GM23338 (cell line): ENCODE data around the gene GNB1L. TPM values are rescaled to one million over a fixed set of nuclear protein-coding genes. Genes with fewer than 3 reads are reported as not detected.

Experiments used
- ATAC-seq: fragments of 200-7000 bp; cut with Tn5 transposase; 3 replicates; pipeline ENCODE4 v1.9.1; 2020
- DNase-seq: peaks from one replicate; pipeline ENCODE4 v3.0.0-alpha.2; 2015; ENCODE audit warnings: low spot score
- H2AFZ ChIP-seq: fragments of 200-600 bp; sonication (generic); 2 replicates; pipeline ENCODE4 v1.8.0; 2016; ENCODE audit warnings: antibody characterized with exemption, mild to moderate bottlenecking, moderate library complexity
- H3F3A ChIP-seq: fragments of 200-600 bp; sonication (generic); replicated peaks from 2 replicates; pipeline ENCODE4 v1.8.0; 2017; ENCODE audit warnings: antibody characterized with exemption, mixed run types, low read depth
- H3K27ac ChIP-seq: fragments of 200-600 bp; sonication (generic); 2 replicates; pipeline ENCODE4 v1.6.1; 2016; ENCODE audit warnings: low read depth
- H3K27me3 ChIP-seq: fragments of 200-600 bp; sonication (generic); 2 replicates; pipeline ENCODE4 v1.8.0; 2016; ENCODE audit warnings: mild to moderate bottlenecking, mixed run types, moderate library complexity; ENCODE audit not compliant: insufficient read depth
- H3K36me3 ChIP-seq: fragments of 200-600 bp; sonication (generic); 2 replicates; pipeline ENCODE4 v1.8.0; 2016; ENCODE audit warnings: mild to moderate bottlenecking; ENCODE audit not compliant: insufficient read depth
- H3K4me1 ChIP-seq: fragments of 200-600 bp; sonication (generic); 2 replicates; pipeline ENCODE4 v1.8.0; 2016; ENCODE audit warnings: mild to moderate bottlenecking, moderate library complexity; ENCODE audit not compliant: insufficient read depth
- H3K4me2 ChIP-seq: fragments of 200-600 bp; sonication (generic); 2 replicates; pipeline ENCODE4 v1.7.1; 2017; ENCODE audit warnings: mixed run types
- H3K4me3 ChIP-seq: fragments of 200-600 bp; sonication (generic); 2 replicates; pipeline ENCODE4 v1.6.1; 2016; ENCODE audit warnings: mixed run types
- H3K79me2 ChIP-seq: fragments of 200-600 bp; sonication (generic); replicated peaks from 2 replicates; pipeline ENCODE4 v1.8.0; 2017; ENCODE audit warnings: mild to moderate bottlenecking; ENCODE audit not compliant: insufficient read depth
- H3K9me2 ChIP-seq: fragments of 200-600 bp; sonication (generic); 2 replicates; pipeline ENCODE4 v1.8.0; 2017; ENCODE audit not compliant: insufficient read depth
- H4K20me1 ChIP-seq: fragments of 200-600 bp; sonication (generic); replicated peaks from 2 replicates; pipeline ENCODE4 v1.8.0; 2017; ENCODE audit warnings: mild to moderate bottlenecking; ENCODE audit not compliant: insufficient read depth
- H3K27ac Mint-ChIP-seq: 2 replicates; pipeline ENCODE4 v1.8.0; 2020; ENCODE audit warnings: inconsistent platforms, mild to moderate bottlenecking, moderate library complexity, mixed read lengths
- H3K27me3 Mint-ChIP-seq: 3 replicates; pipeline ENCODE4 v1.8.0; 2022; ENCODE audit warnings: low read depth, mild to moderate bottlenecking, moderate library complexity, mixed read lengths, inconsistent platforms; ENCODE audit not compliant: insufficient read depth, poor library complexity
- H3K36me3 Mint-ChIP-seq: 3 replicates; pipeline ENCODE4 v1.8.0; 2021; ENCODE audit warnings: low read depth, mild to moderate bottlenecking, inconsistent platforms, moderate library complexity, mixed read lengths
- H3K4me1 Mint-ChIP-seq: 3 replicates; pipeline ENCODE4 v1.8.0; 2020; ENCODE audit warnings: mild to moderate bottlenecking, inconsistent platforms, mixed read lengths
- H3K4me3 Mint-ChIP-seq: 3 replicates; pipeline ENCODE4 v1.8.0; 2021; ENCODE audit warnings: moderate library complexity, mild to moderate bottlenecking, inconsistent platforms, mixed read lengths
- H3K9me3 Mint-ChIP-seq: 3 replicates; pipeline ENCODE4 v1.8.0; 2020; ENCODE audit warnings: moderate library complexity, mild to moderate bottlenecking, inconsistent platforms, mixed read lengths
- CREB1 ChIP-seq: fragments of 250-450 bp; sonication (Bioruptor Pico); IDR thresholded peaks from 2 replicates; pipeline ENCODE4 v1.5.0; 2020; ENCODE audit warnings: low read depth, mild to moderate bottlenecking, moderate library complexity
- CTCF ChIP-seq, 2 experiments: fragments of 200-600 bp in 1 of 2; sonication (generic) in 1 of 2; conservative IDR thresholded peaks; 2 replicates each; pipeline versions ENCODE4 v1.5.1 to v1.6.1; 2016 to 2017; ENCODE audit warnings: antibody characterized with exemption in 2 of 2, low read depth in 2 of 2, mild to moderate bottlenecking in 2 of 2, moderate library complexity in 1 of 2
- ETS1 ChIP-seq: IDR thresholded peaks from 2 replicates; pipeline ENCODE4 v1.6.1; 2016; ENCODE audit warnings: antibody characterized with exemption
- EZH2phosphoT487 ChIP-seq: fragments of 200-600 bp; sonication (generic); IDR thresholded peaks from one replicate; pipeline ENCODE4 v1.8.1; 2018; ENCODE audit warnings: antibody characterized with exemption; ENCODE audit not compliant: unreplicated experiment
- NANOG ChIP-seq: IDR thresholded peaks from 2 replicates; pipeline ENCODE4 v1.6.1; 2016; ENCODE audit warnings: antibody characterized with exemption, borderline replicate concordance
- STAT1 ChIP-seq: IDR thresholded peaks from one replicate; pipeline ENCODE4 v1.6.1; 2016; ENCODE audit warnings: antibody characterized with exemption; ENCODE audit not compliant: unreplicated experiment
- ZNF114 ChIP-seq: fragments of 250-450 bp; sonication (Bioruptor Pico); IDR thresholded peaks from 2 replicates; pipeline ENCODE4 v1.5.0; 2020; ENCODE audit warnings: mild to moderate bottlenecking, moderate library complexity
- ZNF331 ChIP-seq: fragments of 250-450 bp; sonication (Bioruptor Pico); IDR thresholded peaks from 2 replicates; pipeline ENCODE4 v1.5.0; 2020; ENCODE audit warnings: low read depth, mild to moderate bottlenecking, moderate library complexity
- ZNF462 ChIP-seq: fragments of 250-450 bp; sonication (Bioruptor Pico); IDR thresholded peaks from 2 replicates; pipeline ENCODE4 v1.5.0; 2020; ENCODE audit warnings: mild to moderate bottlenecking, moderate library complexity
- polyA plus RNA-seq: library from polyadenylated mRNA; unstranded; fragments of >200 nt; fragmentation: Nextera tagmentation; extraction: Ambion mirVana; gene quantifications from 2 replicates; pipeline ENCODE4 v1.2.1, GENCODE V29; 2016
- total RNA-seq: library from RNA; depleted of rRNA; stranded (reverse); fragments of >200 nt; shearing (Covaris generic); gene quantifications from 2 replicates; pipeline ENCODE4 v1.2.3, GENCODE V29; 2014

GNB1L gene
- total and polyA plus RNA-seq, 2 experiments from 2014 or later, result 15.2 to 27.8 TPM

GRCh38 chr22:19743651-19744050 is 111.0 kb downstream of the GNB1L start:
- no peak overlapping the region for H3K27ac ChIP-seq
- H2AFZ ChIP-seq, result no peak overlapping the region
- H3K27me3 ChIP-seq, result no peaks in the 10 kb centered on the region
- ATAC-seq, result no peak
- no peak overlapping the region for H3K4me3 ChIP-seq
- Mint-ChIP-seq H3K27me3 (peaks cover 11% of the 10 kb centered on the region), H3K9me3 (no peaks in the 10 kb centered on the region), H3K36me3 (no peaks in the 10 kb centered on the region), H3K4me3 (no peak overlapping the region), H3K4me1 (peaks cover 9% of the 10 kb centered on the region), H3K27ac (no peak overlapping the region)
- H4K20me1 ChIP-seq, result no peaks in the 10 kb centered on the region
- DNase-seq, result no peak
- H3K4me2 ChIP-seq, result no peak overlapping the region
- no peaks in the 10 kb centered on the region for H3K79me2 ChIP-seq
- H3K4me1 ChIP-seq, result no peaks in the 10 kb centered on the region
- no peaks in the 10 kb centered on the region for H3F3A ChIP-seq
- TF ChIP-seq ZNF462, result no peak
- no peak for TF ChIP-seq CREB1 (CRISPR knock-in tag)
- TF ChIP-seq EZH2phosphoT487, result no peak
- TF ChIP-seq ETS1, result no peak
- TF ChIP-seq ZNF114 (CRISPR knock-in tag), result no peak
- no peak for TF ChIP-seq CTCF (conservative IDR thresholded peaks at IDR 0.05; ENCODE audit: low read depth in 2 of 2)
- no peak for TF ChIP-seq NANOG
- no peak for TF ChIP-seq ZNF331
- no peak for TF ChIP-seq STAT1
- no peaks in the 10 kb centered on the region for H3K9me2 ChIP-seq
- no peaks in the 10 kb centered on the region for H3K36me3 ChIP-seq
